HuH-7 (cell line): ENCODE data around the gene CAMK4.

ENCODE experiments used
- DNase-seq: peaks from one replicate; pipeline ENCODE4 v3.0.0; 2011; ENCODE audit warnings: low spot score

Gene CAMK4

DNA sequence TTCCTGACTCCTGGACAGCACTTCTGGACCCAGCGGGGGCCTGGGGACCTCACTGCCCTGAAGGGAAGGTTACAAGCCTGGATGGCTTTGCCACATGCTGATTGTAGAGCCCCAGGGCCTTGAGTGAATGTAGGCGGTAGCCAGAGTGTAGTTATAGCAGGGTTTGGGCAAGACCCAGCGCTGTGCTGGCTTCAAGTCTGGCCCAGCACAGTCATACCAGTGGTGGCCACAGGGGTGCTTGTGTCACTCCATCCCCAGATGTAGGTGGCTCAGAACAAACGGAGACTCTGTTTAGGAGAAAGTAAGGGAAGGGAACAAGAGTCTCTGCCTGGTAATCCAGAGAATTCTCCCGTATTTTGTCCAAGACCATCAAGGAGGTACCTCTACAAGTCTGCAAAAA is 203.6 kb downstream of the CAMK4 start:
- DNase-seq = no peak

DNA sequence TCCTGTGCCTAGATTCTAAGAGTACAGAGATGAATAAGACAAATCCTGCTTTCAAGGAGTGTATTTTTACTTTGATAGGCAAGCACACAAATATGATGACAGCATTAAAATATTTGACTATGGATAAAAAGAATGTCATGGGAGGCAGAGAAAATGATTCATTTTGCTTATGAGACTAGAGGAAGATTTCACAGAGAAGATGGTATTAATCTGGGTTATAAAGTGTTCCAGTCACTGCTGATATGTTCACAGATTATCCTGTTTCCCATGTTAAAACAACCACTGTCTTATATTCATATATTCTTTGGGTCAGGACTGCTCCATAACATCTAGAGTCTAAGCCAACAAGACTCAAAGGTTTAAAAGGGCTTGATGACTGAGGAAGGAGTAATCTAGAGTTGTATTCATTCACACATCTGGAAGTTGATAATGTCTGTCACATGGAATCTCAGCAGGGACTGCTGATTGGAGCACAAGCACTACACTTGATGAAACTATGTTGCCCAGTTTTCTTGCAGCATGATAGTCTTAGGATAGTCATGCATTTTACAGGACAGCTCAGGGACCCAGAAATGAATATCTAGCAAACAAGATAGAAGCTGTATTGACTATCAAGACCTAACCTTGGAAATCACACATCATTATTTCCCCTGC is 208.8 kb downstream of the CAMK4 start:
- no peak for DNase-seq

DNA sequence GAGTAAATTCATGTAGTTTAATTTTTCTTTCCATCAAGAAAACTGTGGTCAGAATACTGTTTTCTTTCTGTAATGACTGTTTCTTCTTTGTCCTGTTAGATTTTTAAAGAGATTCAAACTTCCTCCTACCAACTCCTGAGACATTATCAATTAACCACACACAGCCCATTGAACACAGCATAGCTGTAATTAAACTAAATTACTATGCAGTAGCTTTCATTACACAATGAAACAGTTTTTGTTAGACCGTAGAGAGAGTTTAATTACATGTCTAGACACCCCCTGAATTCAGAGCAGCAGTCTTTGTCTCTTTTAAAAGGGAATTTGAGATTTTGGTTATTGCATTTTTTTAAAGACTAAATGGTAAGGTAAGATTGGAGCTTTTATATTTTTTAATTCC is 210.6 kb downstream of the CAMK4 start:
- no peak for DNase-seq

DNA sequence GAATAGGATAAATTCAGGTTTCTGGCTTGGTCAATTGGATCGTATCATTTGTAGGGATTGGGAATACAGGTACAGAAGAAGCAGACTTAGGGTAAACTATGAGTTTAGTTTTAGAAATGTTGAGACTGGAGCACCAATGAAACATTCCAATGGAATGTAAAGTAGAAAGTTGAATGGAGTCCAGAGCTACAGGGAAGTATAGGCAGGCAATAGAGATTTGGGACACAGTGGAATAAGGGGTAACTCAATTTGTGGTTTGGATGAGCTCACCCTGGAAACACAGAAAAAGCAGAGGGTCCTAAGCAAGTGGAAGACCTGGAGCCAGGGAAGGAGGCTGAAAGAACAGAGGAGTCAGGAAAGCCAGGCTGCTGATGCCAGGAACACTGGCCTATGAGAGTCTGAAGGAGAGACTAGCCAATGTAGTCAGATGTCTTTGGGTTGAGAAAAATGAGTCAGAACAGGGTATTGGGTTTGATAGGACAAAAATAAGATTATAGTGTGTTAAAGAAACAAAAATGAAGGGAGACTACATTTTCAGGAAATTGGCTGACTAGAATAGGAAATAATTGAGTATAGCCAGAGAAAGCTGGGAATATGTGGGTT is 215.4 kb downstream of the CAMK4 start:
- DNase-seq = no peak

DNA sequence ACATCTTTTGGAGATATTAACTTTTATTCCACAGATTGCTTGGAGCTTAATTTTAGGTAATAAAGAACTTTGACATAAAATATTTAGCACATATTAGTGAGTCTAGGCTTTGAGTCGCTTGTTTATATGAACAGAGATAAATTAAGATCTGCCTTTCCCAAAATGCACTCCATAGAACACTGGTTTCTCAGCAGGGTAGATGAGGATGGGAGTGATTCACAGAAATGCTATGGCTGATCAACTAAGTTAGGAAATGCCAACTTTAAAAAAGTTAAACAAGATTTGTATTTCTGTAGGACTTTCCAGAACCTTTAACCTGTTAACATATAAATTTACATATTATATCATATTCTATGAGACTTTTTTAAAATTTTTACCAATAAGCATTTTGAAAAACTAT is 222.9 kb downstream of the CAMK4 start:
- DNase-seq = no peak

DNA sequence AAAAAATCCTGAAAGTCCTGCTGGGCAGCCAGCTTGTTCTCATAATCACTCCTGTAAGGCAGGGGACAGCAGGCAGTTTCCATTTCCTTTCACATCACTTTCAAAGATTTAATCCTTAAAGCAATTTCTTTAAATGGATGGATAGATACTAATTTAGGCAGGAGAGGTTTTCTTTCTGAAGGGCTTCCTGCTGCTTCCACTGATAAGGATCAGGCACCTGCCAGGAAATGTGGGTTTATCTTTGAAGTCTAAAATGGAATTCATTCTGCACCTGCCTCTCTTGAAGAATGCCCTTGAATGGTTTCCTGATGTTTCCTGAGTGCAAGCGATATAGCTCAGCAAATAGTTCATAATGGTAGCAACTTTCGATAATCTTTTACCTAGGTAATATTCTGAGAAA is 223.6 kb downstream of the CAMK4 start:
- no peak for DNase-seq

DNA sequence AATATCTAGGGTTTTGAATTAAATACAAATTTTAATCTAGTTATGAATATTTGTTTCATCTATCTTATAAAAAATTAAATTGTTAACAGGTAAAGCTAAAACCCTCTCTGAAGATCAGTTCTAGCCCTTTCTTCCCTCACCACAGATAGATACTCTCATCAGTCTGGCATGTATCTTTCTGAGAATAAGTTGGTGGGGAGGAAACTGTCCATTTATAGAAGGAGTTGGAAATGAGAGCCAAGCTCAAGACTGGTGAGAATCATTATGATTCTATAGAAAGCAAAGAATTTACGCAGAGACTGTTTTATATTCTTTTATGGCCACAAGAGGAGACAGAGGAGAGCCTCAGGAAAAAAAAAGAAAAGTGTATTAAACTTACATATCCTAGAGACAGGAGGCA is 229.1 kb downstream of the CAMK4 start:
- DNase-seq = no peak

DNA sequence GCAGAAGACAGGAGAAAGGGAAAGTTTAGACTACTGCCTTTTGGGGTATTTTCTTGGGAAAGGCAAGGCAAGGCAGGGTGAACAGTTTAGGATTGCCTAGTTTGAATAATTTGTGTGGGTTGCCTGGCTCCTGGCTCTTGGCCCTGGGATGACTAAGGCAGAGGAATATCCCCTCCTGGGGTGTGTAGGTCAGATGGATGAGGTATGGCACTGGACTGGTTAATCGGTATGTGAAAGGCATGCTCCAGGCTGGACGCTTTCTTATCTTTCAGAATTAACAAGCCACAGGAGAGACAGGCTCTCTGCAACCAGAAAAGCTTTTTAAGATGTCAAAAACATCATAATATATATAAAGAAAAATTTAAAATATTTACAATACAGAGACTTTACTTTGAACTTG is 229.6 kb downstream of the CAMK4 start:
- no peak for DNase-seq

DNA sequence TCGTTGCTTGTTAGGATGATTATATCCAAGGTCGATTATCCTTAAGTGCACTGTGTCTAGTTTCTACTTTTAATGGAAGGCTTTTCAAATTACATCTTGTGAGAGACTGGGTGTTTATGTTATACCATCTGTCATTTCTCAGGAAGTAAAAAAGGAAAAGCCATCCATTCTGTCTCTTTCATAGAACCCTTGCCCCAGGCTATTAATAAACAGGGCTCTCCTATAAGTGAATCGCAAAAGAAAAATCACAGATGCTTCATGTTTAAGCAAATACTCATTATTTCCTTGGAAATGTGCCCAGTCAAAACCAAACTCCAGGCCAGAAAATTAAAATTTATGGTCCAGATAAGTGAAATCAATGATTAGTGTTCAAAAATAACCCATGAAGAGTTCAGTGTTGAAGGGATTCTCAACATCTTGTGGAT is 230.0 kb downstream of the CAMK4 start:
- no peak for DNase-seq

DNA sequence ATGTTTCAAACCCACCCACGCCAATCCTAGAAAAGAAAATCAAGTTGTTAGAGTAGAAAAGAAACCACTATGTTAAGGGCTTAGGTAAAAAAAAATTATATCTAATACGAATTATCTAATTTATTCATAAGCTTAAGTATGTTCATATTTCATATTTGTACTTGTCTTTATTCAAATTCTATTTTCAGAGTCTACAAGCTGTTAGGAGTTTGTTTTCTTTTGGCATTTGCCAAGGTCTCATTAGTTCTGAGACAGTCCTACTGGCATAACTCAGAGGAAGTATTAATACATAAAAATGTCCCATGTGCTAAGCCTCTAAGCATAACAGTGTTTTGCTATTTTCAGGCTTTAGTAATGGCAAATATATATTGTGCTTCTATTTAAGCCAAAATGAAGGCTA is 230.6 kb downstream of the CAMK4 start:
- DNase-seq = no peak

DNA sequence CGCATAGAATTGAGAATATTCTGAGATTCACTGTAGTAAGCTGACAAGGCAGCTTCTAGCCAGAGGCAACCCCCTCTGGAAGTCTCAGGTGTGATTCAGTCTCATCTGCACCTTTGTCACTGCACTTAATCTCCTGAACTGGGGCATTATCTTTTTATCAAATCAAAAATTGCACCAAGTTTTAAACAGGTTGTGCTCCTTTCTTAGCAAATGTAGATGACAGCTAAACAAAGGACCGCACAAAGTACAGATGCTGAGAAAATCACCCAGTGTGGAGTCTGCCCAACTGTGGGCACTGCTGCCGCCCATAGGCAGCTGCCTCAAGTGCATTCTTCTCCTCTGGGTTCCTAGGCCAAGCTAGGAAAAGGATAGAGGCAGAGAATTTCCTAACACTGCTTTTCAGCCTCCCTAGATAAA is 237.1 kb downstream of the CAMK4 start:
- DNase-seq = no peak

DNA sequence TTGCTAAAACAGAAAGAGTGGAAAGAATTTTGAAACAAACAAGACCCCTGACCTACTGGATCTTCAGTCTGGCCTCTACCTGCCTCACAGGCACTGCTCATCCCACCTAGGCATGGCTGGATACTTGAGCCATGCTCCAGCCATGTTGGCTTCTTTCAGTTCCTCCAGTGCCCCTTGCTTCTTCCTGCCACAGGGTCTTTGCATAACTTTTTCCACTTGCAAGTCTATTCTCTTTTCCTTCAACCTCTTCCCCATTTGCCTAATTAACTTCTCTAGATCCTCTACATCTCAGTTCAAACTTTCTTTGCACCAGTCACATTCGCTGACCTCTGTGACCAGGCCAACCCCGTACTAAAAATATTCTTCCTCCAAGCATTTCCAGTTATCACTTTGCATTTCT is 237.8 kb downstream of the CAMK4 start:
- DNase-seq = no peak

DNA sequence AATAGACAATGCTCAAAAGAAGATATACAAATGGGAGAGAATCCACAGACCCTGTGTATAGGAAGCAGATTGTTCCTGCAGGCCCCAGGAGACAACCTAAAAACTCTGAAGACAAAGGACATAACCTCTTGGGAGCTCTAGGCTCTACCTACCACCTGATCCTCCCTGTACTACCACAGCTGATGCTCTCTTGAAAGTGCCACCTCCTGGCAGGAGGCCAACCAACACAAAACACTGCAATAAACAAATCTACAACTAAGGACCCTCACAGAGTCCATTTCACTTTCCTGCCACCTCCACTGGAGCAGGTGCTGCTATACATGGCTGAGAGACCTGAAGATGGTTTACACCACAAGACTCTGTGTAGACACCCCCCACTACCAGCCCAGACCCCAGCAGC is 239.1 kb downstream of the CAMK4 start:
- DNase-seq = no peak

DNA sequence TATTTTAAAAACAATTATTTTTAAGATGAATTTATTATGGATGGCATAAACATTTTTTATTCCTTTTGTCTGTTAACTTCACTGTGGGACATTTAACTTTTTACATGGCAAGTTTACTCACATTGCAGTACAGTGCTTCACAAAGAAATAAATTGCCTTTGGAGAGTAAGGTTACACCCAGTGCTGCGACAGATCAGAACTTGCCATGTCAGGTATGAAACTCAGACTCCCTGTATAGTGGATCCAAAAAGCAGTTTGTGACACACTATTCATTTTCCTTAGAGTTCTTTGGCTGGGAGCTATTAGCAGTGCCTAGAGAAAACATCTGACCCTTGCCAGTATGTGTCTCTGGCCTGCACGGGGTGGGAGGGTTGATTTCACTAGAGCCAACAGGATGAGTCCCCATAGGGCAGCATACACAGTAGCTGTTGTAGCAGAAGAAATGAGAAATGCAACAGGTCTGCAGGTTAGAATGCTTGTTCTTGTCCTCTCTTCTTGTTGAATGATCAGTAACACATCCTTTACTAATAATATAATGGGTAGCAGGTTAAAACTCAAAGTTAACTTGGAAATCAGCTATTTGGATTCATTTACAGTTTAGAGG is 245.2 kb downstream of the CAMK4 start:
- no peak for DNase-seq

DNA sequence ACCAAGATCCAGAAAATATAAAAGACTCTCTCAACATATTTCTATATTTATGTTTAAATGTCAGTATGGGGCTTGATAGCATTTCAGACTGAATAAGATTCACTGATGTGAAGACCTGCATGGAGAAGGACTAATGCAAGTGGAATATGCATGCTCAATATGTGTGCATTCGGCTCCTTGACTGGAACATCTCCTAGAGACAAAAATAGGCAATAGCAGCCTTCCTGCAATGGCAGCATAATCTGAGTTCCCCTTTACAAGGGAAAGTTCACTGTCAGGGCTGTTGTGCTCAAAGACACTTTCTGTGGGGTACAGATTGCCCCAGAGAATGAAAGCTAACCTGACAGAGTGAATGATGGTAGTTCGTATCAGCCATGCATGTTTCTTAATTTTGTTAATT is 245.7 kb downstream of the CAMK4 start:
- no peak for DNase-seq

DNA sequence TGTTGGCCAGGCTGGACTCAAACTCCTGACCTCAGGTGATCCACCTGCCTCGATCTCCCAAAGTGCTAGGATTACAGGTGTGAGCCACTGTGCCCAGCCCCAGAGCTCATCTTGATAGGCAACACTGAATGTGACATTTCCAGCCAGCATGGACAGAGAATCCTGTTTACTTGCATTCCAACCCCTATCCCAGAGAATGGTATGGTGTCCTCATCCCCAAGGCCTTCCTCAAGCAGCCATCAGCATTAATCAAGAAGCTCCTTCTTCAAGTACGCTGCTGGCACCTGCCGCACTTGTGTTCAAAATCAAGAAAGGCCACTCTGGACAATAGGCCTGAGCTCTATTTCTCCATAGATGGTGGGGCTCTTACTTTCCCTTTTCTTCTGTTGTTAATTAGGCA is 247.9 kb downstream of the CAMK4 start:
- no peak for DNase-seq

DNA sequence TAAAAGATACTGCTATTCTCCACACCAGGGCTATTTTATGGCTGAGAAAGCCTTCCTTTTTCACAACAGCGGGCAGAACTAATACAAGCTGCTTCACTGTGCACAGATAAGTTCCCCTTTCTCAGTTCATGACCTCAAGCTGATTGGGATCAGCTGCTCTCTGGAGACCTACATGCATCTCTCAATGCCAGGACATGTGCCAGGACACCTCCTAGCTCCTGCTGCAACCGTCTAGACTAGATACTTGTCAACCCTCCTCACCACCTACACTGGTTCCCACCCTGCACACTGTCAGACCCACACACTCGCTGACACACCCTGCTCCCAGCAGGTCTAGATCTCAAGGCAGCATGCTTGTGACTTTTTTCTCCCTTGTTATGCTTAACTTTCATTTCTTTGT is 248.4 kb downstream of the CAMK4 start:
- DNase-seq = no peak

DNA sequence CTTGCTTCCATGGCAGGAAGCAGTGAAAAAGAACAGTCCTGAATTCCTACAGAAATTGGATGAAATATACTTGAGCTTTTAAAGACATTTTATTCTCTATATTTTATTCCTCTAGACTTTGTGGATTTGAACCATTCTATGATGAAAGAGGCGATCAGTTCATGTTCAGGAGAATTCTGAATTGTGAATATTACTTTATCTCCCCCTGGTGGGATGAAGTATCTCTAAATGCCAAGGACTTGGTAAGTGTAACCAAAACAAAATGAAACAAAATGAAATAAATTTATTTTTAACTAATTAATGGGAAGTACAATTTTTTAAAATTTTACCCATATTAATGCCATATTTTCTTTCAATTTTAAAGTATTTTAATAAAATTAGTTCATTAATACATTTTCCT is 254.1 kb downstream of the CAMK4 start:
- no peak for DNase-seq

DNA sequence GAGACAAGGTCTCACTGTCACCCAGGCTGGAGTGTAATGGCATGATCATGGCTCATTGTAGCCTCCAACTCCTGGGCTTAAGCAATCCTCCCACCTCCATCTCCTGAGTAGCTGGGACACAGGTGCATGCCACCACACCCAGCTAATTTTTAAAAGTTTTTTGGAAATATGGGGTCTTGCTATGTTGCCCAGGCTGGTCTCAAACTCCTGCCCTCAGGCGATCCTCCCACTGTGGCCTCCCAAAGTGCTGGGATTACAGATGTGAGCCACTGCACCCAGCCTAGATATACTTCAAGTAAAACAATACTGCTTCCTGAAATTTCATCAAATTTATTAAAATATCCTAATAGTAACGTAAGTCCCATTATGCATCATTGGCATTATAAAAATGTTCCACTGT is 254.7 kb downstream of the CAMK4 start:
- DNase-seq = no peak

DNA sequence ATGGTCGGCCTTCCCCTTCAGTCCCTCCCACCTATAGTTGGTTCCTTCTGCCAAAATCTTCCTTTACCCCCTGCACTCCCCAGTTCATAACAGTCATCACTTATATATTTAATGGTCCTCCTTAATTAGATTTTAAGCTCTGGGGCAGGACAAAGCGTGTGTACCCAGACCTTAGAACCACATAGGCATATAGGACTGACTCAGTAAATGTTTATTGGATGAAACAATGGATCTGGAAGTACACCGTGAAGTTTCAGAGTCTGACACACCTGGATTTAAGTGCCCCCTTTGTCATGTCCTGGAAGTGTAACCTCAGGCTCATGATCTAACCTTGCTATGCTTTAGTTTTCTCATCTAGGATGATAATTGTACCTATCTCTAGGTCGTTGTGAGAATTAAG is 256.2 kb downstream of the CAMK4 start:
- no peak for DNase-seq

DNA sequence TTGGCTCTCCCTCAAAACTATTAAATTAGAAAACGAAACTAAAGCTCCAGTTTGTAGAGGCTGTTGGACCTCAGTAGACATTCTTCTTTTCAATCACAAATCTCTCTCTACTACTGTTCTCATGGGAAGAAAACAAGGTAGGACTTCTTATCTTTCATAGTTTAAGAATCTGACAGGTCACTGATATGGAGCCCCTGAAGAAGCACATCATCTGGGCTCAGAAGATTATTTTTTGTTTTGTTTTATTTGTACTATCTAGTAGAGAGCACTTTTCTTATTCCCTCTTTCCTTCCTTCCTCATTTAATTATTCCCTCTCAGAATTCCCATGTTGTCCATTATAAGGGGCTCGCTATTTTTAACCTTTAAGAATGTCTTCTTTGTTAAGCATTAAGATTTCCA is 261.9 kb downstream of the CAMK4 start:
- DNase-seq = no peak

DNA sequence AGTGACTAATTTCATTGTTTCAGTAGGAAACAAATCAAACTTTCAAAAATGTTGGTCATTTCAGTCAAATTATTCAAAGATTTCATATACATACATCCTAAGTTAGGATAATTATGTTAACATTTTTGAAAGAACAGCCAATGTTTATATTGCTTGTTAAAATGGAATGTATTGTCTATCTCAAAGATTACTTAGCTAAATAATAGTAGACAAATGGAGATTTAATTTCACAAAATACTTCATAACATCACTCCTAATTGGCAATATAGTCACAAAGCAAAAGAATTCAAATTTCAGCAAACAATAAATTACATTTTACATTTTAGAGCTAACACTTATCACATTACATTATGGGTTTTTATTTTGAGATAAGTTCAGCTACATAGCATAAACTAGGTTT is 262.7 kb downstream of the CAMK4 start:
- DNase-seq = no peak

DNA sequence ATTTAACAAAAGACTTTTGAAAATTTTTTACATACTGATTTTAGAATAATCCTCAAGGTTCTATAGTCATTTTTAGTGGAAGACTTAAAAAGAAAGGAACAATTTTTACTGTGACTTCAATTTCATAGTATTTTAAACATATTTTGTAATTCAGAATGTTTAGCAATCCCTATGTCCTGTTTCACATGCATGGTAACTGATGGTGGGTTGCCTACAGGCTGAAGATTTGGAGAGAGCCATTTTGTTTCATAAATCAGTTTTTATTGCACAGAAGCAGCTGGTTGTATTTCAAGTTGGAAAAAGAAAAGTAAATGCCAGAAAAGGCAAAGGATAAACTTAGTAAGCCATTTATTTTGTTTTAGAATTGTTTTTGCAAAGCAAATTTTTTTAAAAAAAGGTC is 264.2 kb downstream of the CAMK4 start:
- no peak for DNase-seq

DNA sequence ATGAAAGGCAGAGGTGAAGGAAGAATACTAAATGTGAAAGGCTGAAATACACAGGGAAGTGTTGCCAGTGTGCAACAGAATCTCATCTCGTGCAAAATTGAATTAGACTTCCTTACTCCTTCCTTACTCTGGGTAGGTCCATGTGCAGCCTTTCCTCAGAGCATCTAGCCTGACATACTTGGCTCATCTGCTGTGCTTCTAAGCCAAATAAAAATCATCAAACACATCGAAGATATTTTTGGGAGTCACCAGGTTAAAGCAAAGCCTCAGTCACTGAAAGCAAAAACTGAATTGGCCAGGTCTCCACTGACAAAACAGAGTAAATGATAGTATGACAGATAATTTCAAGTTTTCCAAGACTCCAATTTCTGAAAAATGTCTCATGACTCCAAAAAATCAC is 268.8 kb downstream of the CAMK4 start:
- no peak for DNase-seq
